NCI-H82 (cell line): Measurements from ENCODE around the gene TTC39C.
A peak's percentile ranks its signal among the peaks of the same experiment; 100 is the strongest.

Experiments
- DNase-seq: peaks from one replicate; lab custom pipeline; 2025; lab: John Stamatoyannopoulos, UW

The TTC39C gene

DNA sequence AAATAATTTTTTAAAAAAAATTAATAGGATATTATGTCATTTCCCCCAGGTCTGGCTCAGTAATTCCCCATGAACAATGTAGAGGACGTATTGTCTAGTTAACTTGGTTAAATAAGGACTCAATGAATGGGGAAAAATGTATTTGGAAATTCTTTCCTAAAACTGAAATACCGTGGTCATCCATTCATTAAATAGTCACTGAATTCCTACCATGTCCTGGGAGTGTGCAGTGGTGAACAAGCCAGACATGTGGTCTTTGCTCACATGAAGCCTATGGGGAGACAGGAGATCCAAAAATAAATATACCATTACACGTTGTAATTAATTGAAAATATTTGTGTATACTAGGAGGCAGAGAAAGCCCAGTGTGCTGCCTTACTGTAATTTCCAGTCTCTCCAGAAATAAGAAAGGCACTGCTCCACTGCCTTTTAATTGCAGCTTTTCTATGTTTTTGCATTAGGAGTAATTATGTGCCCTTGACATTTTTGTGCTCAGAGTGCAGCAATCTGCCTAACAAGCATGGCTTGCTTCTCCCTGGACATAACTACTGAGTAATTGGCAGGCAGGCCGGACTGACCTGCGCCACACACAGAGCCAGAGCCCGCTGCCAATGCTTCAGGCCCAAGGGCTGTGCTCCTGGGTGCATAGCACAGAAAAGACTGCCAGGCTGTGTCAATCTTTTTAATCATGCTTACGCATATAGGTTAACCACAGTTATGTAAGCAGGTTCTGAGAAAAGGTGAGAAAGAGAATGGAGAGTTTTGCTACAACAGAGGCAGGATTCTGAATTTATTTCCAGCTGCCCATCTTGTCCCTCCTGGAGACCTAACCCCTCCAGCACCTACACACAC, 22.2 kb upstream of the TTC39C start:
- no peak for DNase-seq

DNA sequence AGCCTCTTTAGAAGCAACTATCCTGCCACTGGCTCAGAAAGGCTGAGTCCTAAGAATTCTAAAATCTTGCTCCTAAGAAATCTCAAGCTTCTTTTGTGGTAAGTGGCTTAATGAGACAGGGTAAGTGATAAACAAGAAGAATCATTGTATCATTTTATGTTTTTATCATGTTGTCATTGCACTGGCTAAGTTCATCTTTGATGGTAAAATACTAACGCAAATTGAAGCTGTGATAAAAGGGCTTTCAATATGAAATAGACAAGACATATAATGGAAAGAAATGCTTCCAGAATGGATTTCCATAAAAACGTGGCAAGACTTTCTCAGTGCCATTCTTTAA, 21.6 kb upstream of the TTC39C start:
- peak; percentile 37 for DNase-seq

DNA sequence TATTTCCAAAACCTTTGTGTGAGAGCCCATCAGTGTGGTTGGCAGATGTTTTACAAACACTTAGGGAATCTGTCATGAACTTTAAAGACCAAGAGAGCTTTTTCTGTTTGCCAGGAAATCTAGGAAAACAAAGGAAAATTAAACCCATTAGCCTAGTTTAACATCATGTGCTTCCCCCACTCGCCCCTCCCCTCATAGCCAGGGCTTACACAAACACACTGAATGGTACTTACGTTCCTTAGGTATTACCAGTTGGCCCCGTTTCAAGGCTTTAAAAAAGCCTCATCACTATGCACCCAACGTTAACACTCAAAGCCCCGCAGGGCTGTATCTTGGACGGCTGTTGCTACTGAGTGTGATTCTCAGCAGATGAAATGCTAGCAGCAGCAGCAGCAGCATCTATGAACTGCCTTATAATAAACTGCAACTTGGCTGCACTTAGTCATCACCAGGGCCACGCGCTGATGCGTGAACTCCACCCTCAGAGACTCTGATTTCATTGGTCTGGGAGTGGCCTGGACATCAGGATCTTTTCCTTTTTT, 20.1 kb upstream of the TTC39C start:
- DNase-seq, result peak; percentile 93

- no peak for DNase-seq
These were observed 19.4 kb upstream of the TTC39C start for GRCh38 chr18:23995180-23995579.

DNA sequence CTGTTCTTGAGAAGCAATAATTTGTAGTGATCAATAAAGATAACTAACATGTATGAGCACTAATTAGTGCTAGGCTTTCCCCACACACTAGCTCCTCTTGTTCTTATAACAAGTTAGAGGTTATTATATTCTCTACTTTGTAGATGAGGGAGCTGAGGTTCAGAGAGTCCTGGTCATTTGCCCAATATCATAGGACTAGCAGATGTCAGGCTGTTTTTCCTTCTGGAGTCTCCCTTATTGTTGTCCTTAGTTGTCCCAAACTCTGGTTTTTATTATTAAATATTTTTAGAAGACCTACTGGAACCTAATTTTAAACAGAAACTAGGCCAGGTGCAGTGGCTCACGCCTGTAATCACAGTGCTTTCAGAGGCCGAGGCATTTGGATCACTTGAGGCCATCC, 16.5 kb upstream of the TTC39C start:
- DNase-seq, result no peak

DNA sequence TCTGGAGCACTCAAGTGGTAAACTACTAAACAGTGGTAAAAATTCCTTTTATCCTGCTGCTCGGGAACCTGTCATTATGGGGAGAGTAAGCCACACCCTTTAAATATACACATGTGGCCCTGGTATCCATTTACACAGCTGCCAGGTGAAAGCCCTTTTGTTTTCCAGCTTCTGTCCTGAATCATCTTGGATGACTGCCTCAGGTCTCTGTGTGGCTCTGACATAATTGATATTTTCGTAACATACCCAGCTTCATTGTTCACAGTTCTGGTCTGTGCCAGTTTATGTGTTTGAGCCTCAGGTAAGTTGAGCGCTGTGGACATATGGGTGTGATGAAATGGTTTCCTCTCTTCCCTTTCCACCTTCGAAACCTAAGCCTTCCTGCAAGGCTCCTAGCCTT, 15.7 kb upstream of the TTC39C start:
- DNase-seq, result peak; percentile 12

GRCh38 chr18:24000613-24001490, 13.7 kb upstream of the TTC39C start:
- no peak for DNase-seq

- DNase-seq, result no peak
These were observed 12.1 kb upstream of the TTC39C start for GRCh38 chr18:24002479-24002878.

- no peak for DNase-seq
These were observed 11.3 kb upstream of the TTC39C start for GRCh38 chr18:24003288-24003687.

GRCh38 chr18:24003903-24004640, 10.5 kb upstream of the TTC39C start:
- DNase-seq, result no peak

- no peak for DNase-seq
These were observed 7.7 kb upstream of the TTC39C start for GRCh38 chr18:24006712-24007313.

DNA sequence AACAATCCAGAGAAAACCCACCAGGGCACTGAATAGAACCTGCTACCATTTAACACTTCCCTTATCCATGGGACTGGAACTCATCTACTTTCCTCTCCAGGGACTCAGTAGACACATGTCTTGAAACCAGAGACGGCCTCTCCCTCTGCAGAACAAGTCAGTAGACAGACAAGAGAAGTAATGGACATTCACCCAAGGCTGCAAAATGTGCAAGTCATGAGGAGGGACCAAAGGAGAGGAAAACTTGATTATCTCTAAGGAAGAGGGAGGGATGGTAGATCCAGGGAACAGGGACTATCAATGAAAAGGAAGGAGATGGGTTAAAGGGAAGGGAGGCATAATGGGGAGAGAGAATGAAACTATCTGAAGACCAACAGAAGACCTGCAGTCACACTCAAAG, 5.3 kb upstream of the TTC39C start:
- DNase-seq, result no peak

- DNase-seq, result no peak
These were observed 4.8 kb upstream of the TTC39C start for GRCh38 chr18:24009651-24010333.

- no peak for DNase-seq
These were observed 3.9 kb upstream of the TTC39C start for GRCh38 chr18:24010673-24011072.

- DNase-seq, result peak; percentile 81
These were observed 3.2 kb upstream of the TTC39C start for GRCh38 chr18:24011123-24011917.

DNA sequence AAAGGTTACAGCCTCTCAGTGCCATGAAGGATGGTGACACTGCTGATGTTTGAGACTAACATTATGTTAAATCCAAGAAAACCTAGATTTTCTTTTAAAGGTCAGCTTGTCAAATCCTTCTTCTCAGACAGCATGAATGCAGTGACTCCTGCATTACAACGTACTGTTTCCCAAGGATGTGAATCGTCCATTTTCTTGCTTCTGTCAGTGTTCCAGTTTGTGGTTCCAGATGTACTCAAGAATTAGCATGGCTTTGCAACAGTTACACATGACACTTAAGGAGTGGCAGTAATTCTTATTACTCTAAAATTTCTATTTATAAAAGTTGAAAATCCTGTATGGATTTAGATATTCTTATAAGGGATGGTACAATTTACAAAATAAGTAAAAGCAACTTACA, 1.5 kb upstream of the TTC39C start:
- DNase-seq, result no peak

DNA sequence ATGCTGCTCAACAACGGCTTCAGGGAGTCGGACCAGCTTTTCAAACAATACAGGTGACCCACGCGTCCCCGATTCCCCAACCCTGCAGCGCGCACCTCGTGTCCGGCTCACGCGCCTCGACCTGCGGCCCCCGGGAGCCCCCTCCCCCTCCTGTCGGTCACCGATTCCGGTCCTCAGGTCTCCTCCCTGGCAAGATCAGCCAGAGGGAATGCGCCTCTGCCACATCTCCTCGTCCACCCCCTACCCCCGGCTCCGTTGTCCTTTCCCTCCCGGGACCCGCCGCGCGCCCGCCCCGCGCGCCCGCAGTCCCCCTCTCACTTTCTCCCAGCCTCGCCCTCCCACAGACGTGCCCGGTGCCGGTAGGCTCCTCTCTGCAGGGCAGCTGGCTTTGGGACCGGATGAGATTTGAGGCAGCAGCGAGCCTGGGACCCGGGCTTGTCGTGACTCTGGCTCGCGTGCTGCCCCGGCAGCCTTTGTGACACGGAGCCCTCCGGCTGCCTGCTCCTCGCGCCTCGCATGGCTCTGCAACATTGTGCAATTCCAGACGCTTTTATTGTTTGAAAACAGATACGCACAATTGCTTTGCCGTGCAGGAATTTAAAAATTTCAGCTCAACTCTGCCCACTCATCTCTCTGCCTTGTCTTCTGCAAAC, 558 bp downstream of the TTC39C start:
- DNase-seq, result peak; percentile 69

DNA sequence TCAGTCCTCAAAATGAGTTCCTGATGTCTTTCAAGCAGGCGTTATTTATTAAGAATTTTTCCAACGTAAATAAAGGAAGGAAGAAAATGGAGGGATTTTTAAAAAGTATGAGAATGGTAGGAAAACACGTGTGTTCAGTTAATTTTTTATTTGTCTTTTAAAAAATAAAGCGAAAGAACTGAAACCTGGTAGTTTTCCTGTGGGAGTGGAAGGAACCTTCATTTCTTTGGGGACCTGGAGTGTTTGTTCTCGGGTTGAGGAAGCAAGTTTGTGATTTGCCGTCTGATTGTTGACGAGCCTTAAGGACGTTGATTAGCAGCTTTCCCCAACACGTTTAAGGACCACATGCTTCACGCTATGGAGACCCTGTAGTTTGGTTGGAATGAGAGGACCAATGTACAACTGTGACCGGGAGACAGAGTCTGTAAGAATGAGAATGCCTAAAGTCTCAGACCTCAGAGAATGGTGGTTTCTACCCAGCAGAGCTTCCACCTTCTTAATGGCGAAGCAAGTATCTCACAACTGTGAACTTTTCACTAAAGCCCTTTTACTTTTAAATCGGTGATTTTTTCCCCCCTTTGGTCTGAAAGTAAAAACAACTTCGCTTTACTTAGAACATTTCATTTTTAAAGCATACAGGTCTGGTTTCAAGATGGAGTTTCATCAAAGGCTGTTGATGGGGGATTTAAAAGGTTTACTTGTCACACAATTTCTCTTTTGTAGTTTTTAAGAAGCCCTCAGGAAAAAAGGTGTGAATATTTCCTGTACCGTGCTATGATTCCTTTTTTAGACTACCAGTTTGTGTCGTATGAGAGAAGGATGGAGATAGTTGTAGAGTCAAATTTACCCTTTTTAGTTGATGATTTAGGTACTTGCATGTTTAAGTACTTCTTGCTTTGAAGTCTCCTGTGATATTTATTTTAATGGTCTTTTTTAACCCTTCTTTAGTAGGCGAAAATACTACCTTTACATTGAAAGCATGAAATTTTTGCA, 1.4 kb downstream of the TTC39C start:
- DNase-seq, result peak; percentile 42

- peak; percentile 53 for DNase-seq
These were observed 2.1 kb downstream of the TTC39C start for GRCh38 chr18:24016643-24017042.
